Activated naive CD4-positive, alpha-beta T cell treated with anti-CD3 and anti-CD28 coated beads for 36 hours (primary cell): ENCODE data around the gene NRIP2. TPM values are rescaled to one million over a fixed set of nuclear protein-coding genes. Genes with fewer than 3 reads are reported as not detected.
A peak's percentile ranks its signal among the peaks of the same experiment; 100 is the strongest.

ENCODE experiments used
- CTCF ChIA-PET: fragments of 350-600 bp; sonication (Branson Sonifier 250); formaldehyde crosslinking; loops from one replicate; lab custom pipeline; 2021; ENCODE audit warnings: antibody characterized with exemption; lab: Charles Lee
- DNase-seq: peaks from one replicate; pipeline ENCODE4 v3.0.0-alpha.2; 2020
- H3K27ac Mint-ChIP-seq: one replicate; pipeline ENCODE4 v1.8.0; 2021; ENCODE audit warnings: mild to moderate bottlenecking, mixed read lengths
- H3K27me3 Mint-ChIP-seq: one replicate; pipeline ENCODE4 v1.8.0; 2021; ENCODE audit warnings: low read depth, mixed read lengths
- H3K36me3 Mint-ChIP-seq: one replicate; pipeline ENCODE4 v1.8.0; 2021; ENCODE audit warnings: low read depth, mixed read lengths
- H3K4me1 Mint-ChIP-seq: one replicate; pipeline ENCODE4 v1.8.0; 2021; ENCODE audit warnings: low read depth, mixed read lengths
- H3K4me3 Mint-ChIP-seq: one replicate; pipeline ENCODE4 v1.8.0; 2021; ENCODE audit warnings: mild to moderate bottlenecking, moderate library complexity, mixed read lengths
- H3K9me3 Mint-ChIP-seq: one replicate; pipeline ENCODE4 v1.8.0; 2021; ENCODE audit warnings: mixed read lengths
- intact Hi-C: fragments of 100-400 bp; cut with micrococcal nuclease; formaldehyde crosslinking; loops from one replicate; pipeline ENCODE4 v1.15.1; 2023
- total RNA-seq, 2 experiments: library from RNA; stranded (reverse); gene quantifications; one replicate each; pipeline ENCODE4 v1.2.3, GENCODE V29; 2021

Gene NRIP2
- total RNA-seq, 2 experiments from 2014 or later = not detected

DNA sequence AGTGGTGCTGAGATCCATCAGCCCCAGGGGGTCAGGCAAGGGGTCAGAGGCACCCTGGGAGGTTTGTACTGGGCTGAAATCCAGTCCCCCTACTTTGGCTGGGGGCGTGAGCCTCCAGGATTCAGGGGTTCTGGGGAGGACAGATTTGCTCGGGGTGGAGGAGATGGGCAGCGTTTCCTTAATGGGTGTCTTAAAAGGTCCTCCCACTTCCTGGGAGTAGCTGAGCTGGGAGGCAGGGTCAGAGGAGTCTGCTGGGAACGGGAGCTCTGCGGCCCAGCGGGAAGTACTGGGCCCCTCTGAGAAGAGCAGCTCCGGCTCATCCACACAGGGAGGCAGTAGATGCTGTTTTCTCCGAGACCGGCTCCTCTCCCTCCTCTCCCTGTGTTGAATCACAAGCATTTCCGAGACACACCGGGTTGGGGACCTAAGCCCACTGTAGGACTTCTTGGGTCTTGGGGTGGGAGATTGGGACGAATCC is 24.1 kb upstream of the NRIP2 start:
- no peak for DNase-seq
- intact Hi-C loops = no loop called here
- Mint-ChIP-seq H3K36me3 (peaks cover 36% of the 10 kb centered on the region), H3K27me3 (no peaks in the 10 kb centered on the region), H3K27ac (peak overlapping the region; percentile 61), H3K4me3 (no peak overlapping the region), H3K9me3 (no peaks in the 10 kb centered on the region), H3K4me1 (no peaks in the 10 kb centered on the region)
- CTCF ChIA-PET = interaction anchor here (0.6 to 1.6 kb wide), 2 partner anchors 9 to 86 kb away, joined by 3 to 4 read pairs; no protein-coding TSS in a partner anchor

DNA sequence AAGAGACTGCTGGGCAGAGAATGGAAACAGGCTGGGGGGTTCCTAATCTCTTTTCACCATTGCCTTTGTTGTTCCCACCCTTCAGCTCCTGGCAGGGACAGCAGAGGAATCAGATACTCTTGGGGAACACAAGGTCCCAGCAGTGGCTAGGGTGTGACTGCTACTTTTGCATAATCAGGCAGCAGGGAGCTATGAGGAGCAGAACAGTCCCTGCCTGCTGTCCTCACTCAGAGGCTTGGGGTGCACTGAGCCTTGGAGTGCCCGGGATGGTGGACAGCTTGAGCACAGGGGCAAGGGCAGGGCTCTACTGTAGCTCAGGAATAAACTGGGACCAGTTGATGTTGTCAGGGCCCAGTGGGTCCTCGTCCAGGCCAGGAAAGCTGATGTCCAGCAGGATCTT is 23.5 kb upstream of the NRIP2 start:
- peaks cover 31% of the 10 kb centered on the region for H3K36me3 Mint-ChIP-seq
- no peaks in the 10 kb centered on the region for H3K9me3 Mint-ChIP-seq
- DNase-seq = no peak
- CTCF ChIA-PET = interaction anchor here (1.6 kb wide), 1 partner anchor 86 kb away, joined by 4 read pairs; no protein-coding TSS in a partner anchor
- peaks cover 2% of the 10 kb centered on the region for H3K4me1 Mint-ChIP-seq
- no peaks in the 10 kb centered on the region for H3K27me3 Mint-ChIP-seq
- intact Hi-C loops = no loop called here
- H3K4me3 Mint-ChIP-seq = no peak overlapping the region
- H3K27ac Mint-ChIP-seq = peak overlapping the region; percentile 41

DNA sequence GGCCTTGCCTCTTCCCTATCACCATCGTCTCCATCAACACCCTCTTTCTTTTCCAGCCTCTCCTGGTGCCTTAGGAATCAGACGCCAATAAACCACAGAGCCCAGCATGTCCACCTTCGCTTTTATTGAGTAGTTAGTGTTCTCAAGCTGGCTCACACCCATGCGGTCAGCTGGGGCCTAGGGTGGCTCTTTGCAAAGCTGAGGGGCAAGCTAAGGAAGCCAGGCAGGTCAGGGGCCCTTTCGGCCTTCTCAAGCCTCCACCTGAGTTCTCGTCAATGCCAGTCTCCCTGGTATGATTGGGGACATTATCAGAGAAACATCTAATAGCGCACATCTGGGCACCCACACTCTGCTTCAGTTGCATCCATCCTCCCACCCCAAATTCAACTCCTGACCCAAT is 22.7 kb upstream of the NRIP2 start:
- H3K4me1 Mint-ChIP-seq = peaks cover 2% of the 10 kb centered on the region
- H3K27ac Mint-ChIP-seq = no peak overlapping the region
- no peaks in the 10 kb centered on the region for H3K27me3 Mint-ChIP-seq
- no peak for DNase-seq
- intact Hi-C loops = no loop called here
- peaks cover 24% of the 10 kb centered on the region for H3K36me3 Mint-ChIP-seq
- no peaks in the 10 kb centered on the region for H3K9me3 Mint-ChIP-seq
- no peak overlapping the region for H3K4me3 Mint-ChIP-seq
- CTCF ChIA-PET = interaction anchor here (1.1 to 1.6 kb wide), 2 partner anchors 10 to 87 kb away, joined by 3 to 4 read pairs; no protein-coding TSS in a partner anchor

DNA sequence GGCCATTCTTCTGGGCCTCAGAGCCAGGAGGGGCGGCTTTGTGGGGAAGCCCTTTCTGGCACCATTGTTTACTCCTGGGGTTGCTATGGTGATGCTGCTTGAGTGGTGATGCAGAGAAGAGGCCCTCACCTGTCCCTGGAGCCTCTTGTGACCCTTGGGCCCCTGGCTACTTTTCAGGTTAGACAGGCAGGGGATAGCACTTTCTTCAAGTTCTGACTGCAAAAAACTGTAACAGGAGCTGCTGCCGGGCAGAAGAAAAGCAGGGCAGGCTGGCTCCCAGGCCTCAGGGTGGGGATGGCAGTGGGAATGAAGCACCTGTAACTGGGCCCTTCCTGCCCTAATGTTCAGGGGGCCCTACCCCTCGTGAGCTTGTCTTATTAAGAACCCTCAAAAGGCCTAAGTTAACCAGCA is 22.2 kb upstream of the NRIP2 start, which contains the start of gene TEX52:
TSS of gene TEX52 (minus strand) at position 19 of the 411 bp plus-strand sequence. CDS start at position 6, 13 bp downstream.
- Mint-ChIP-seq H3K4me1 (peaks cover 2% of the 10 kb centered on the region), H3K27ac (no peak within 1 kb of the TSS), H3K9me3 (no peaks in the 10 kb centered on the region), H3K27me3 (no peaks in the 10 kb centered on the region), H3K4me3 (no peak within 1 kb of the TSS), H3K36me3 (peaks cover 22% of the 10 kb centered on the region)
- intact Hi-C loops = no loop called here
- CTCF ChIA-PET = interaction anchor here (1.1 to 1.6 kb wide), 2 partner anchors 11 to 88 kb away, joined by 3 to 4 read pairs; no protein-coding TSS in a partner anchor
- no peak for DNase-seq

DNA sequence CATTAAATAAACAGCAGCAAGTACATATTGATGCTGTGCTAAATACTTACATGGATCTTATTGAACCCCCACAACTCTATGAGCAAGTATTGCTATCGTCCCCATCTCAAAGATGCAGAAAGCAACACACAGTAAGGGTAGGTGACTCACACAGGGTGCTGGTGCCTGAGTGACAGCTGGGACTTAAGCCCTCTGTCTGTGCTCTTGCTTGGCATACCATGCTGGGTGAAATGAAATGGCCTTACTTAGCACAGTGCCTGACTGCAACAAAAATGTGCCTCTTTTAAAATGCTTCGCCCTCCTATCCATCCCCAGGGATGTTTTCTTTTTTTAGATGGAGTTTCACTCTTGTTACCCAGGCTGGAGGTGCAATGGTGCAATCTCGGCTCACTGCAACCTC is 21.2 kb upstream of the NRIP2 start:
- H3K27me3 Mint-ChIP-seq = no peaks in the 10 kb centered on the region
- CTCF ChIA-PET = interaction anchor here (0.7 to 5.3 kb wide), 2 partner anchors 89 to 261 kb away, joined by 3 to 32 read pairs; no protein-coding TSS in a partner anchor
- no peak for DNase-seq
- peaks cover 2% of the 10 kb centered on the region for H3K4me1 Mint-ChIP-seq
- H3K27ac Mint-ChIP-seq = no peak overlapping the region
- intact Hi-C loops = no loop called here
- peaks cover 18% of the 10 kb centered on the region for H3K36me3 Mint-ChIP-seq
- H3K9me3 Mint-ChIP-seq = no peaks in the 10 kb centered on the region
- H3K4me3 Mint-ChIP-seq = no peak overlapping the region

DNA sequence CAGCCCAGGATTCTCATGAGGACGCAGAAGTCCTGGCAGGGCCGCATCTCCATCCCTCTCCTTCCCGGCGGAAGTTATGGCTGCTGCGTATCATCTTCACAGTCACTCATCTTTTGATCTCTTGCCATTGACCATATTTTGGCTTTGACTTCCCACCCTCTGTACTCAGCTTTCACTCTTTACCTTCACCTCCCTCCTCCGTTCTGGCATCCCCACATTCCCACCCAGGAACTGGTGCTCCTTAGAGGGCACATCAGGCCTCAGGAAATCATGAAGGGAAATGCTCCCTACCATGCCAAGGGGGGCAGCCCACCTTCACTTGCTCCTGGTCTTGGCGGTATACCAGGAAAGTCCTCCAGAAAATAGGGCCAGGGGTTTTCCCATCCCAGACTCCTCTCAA is 20.7 kb upstream of the NRIP2 start:
- peaks cover 18% of the 10 kb centered on the region for H3K36me3 Mint-ChIP-seq
- CTCF ChIA-PET = interaction anchor here (1.5 to 5.3 kb wide), 3 partner anchors 14 to 100 kb away, joined by 3 to 32 read pairs (median 5); no protein-coding TSS in a partner anchor
- no peak overlapping the region for H3K4me3 Mint-ChIP-seq
- peaks cover 2% of the 10 kb centered on the region for H3K4me1 Mint-ChIP-seq
- H3K27ac Mint-ChIP-seq = no peak overlapping the region
- H3K9me3 Mint-ChIP-seq = no peaks in the 10 kb centered on the region
- H3K27me3 Mint-ChIP-seq = no peaks in the 10 kb centered on the region
- intact Hi-C loops = no loop called here
- DNase-seq = no peak

DNA sequence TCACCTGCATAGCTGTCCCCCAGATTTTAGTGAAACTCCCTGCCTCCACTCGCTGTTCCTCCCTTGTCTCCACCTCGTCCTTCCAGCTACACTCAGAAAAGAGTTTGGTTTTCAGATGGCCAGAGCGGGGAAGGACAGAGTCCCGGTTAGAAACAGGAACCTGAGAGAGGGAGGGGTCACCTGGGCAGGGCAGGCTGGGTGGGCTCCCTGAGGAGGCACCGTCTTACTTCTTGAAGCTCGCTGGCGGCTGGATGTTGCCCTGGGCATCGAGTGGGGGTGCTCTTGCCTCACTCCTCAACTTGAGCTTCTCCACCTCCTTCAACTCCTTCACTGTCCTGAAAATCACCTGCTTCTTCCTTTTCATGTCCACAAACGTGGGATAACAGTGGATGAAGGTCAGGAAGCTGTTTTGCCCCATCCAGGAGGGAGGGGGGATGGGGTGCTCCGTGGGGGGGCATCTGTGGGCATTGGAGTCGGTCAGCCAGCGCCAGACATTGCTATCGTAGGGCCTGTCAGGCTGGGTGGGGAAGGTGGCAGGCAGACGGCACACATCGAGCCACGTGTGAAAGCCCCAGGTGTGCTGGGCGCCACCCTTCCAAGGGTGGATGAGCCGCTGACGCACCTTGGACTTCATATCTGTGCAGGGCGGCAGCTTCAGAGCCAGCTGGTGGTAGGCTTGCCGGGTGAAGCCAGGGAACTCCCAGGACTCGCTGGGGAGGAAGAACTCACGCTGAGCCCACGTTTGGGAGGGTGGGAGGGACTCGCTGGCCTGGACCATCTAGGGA is 20.0 kb upstream of the NRIP2 start:
- Mint-ChIP-seq H3K4me1 (peaks cover 2% of the 10 kb centered on the region), H3K9me3 (no peaks in the 10 kb centered on the region), H3K36me3 (peaks cover 12% of the 10 kb centered on the region), H3K27me3 (no peaks in the 10 kb centered on the region), H3K27ac (no peak overlapping the region), H3K4me3 (no peak overlapping the region)
- intact Hi-C loops = no loop called here
- DNase-seq = no peak
- CTCF ChIA-PET = interaction anchor here (0.5 to 5.3 kb wide), 13 partner anchors 7 to 191 kb away, joined by 3 to 32 read pairs (median 4); no protein-coding TSS in a partner anchor

DNA sequence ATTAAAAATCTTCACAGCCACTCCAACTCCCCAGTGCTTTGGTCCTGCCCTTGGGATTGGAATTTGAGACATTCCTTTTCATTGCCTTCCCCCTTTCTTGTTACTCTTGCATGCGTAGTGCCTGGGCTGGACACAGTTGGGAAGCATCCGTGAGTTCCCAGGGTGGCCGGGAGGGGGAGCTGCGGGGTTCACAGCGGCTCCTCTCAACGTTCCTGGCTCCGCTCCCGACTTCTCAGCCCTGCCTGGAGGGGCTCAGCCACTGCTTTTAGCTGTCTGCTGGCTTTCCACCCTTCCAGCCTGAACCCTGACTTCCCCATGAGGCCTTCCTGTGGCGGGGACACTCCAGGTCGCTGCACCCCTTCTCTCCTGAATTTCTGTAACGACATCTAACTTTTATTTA is 18.8 kb upstream of the NRIP2 start:
- Mint-ChIP-seq H3K36me3 (peaks cover 6% of the 10 kb centered on the region), H3K4me1 (peaks cover 2% of the 10 kb centered on the region), H3K4me3 (no peak overlapping the region), H3K9me3 (no peaks in the 10 kb centered on the region), H3K27me3 (no peaks in the 10 kb centered on the region), H3K27ac (no peak overlapping the region)
- CTCF ChIA-PET = interaction anchor here (0.6 to 5.3 kb wide), 14 partner anchors 9 to 756 kb away, joined by 3 to 32 read pairs (median 4); no protein-coding TSS in a partner anchor
- peak; percentile 62 for DNase-seq
- intact Hi-C loops = loop anchor here (1.0 kb wide), 2 partner anchors 91 to 188 kb away; no protein-coding TSS in a partner anchor

DNA sequence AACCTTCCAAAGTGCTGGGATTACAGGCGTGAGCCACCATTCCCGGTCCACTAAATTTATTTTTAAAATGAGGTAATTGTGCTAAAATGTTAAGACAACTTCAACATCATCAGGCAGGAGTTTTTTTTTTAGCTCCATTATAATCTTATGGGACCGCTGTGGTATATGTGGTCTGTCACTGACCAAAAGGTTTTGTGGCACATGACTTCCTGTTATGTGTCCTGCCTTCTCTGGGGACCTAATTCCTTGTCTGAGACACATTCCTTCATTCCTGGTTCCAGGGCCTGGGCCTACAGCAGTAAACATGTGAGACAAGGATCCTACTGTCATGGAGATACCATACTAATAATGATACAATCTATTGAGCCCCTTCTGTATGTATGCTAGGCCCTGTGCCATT is 17.1 kb upstream of the NRIP2 start:
- no peak overlapping the region for H3K27ac Mint-ChIP-seq
- no peak for DNase-seq
- no peaks in the 10 kb centered on the region for H3K27me3 Mint-ChIP-seq
- no peak overlapping the region for H3K4me3 Mint-ChIP-seq
- peaks cover 8% of the 10 kb centered on the region for H3K36me3 Mint-ChIP-seq
- CTCF ChIA-PET = interaction anchor here (0.6 to 5.3 kb wide), 5 partner anchors 90 to 190 kb away, joined by 3 to 32 read pairs (median 5); no protein-coding TSS in a partner anchor
- H3K9me3 Mint-ChIP-seq = no peaks in the 10 kb centered on the region
- intact Hi-C loops = no loop called here
- H3K4me1 Mint-ChIP-seq = peaks cover 2% of the 10 kb centered on the region

DNA sequence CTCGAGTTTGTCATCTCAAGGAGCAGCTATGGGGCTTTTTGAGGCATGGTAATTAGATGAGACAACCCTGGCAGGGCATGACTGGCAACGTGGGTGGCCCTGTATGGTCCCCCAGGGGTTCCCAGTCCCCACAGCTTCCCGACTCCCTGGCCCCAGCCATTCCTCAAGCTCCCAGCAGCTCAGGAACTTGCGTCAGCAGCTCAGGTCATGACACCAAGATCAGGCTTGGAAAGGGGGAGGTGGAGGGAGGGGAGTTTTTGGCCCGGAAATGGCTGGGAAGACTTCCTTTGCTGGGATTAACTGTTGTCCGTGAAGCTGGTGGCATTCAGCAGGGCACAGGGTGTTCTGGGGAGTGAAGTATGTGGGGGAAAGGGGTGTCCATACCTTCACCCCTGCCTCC is 10.4 kb upstream of the NRIP2 start:
- no peaks in the 10 kb centered on the region for H3K9me3 Mint-ChIP-seq
- H3K36me3 Mint-ChIP-seq = peaks cover 20% of the 10 kb centered on the region
- H3K4me3 Mint-ChIP-seq = no peak overlapping the region
- no peak overlapping the region for H3K27ac Mint-ChIP-seq
- intact Hi-C loops = no loop called here
- DNase-seq = no peak
- no peaks in the 10 kb centered on the region for H3K4me1 Mint-ChIP-seq
- no peaks in the 10 kb centered on the region for H3K27me3 Mint-ChIP-seq
- CTCF ChIA-PET = interaction anchor here (0.7 to 3.0 kb wide), 6 partner anchors 8 to 358 kb away, joined by 3 to 11 read pairs (median 3); no protein-coding TSS in a partner anchor

DNA sequence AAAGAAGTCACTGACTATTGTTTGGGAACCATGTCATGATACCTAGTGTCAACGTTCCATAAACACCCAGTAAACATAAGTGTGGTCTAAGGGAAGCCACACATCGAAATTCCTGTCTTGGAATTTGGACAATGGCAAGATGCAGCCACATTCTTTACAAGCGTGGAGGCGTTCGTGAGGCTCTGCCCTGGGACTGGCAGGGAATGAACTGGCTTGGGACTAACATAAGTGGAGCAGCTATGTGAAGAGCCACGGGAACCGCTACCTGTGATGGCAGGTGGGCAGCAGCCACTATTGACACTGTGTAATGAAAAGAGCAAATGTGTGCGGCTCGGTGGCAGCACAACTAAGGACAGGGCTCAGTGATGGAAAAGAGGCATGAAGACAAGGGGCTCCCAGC is 10.0 kb upstream of the NRIP2 start:
- Mint-ChIP-seq H3K9me3 (no peaks in the 10 kb centered on the region), H3K4me1 (no peaks in the 10 kb centered on the region), H3K27ac (no peak overlapping the region), H3K4me3 (no peak overlapping the region), H3K27me3 (no peaks in the 10 kb centered on the region), H3K36me3 (peaks cover 22% of the 10 kb centered on the region)
- intact Hi-C loops = no loop called here
- no peak for DNase-seq
- CTCF ChIA-PET = interaction anchor here (0.7 to 3.0 kb wide), 5 partner anchors 8 to 359 kb away, joined by 3 to 11 read pairs (median 3); no protein-coding TSS in a partner anchor

DNA sequence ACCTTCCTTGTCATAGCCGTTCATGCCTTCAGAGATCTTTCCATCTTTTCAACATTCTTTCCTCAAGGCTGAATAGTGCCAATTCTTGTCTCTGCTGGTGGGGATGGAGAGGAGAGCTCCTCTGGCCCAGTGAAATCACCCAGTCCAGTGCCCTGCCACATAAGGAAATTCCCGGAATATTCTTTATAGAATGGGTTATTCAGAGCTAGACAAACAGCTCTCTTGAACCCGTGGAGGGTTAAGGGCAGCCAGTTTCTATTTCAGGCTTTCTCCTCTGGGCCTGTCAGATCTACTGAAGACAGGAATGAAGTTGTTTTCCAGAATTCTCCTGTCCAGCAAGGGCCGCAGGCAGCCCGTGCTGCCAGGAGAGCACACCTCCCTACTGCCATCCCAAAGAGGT is 8.1 kb upstream of the NRIP2 start:
- intact Hi-C loops = no loop called here
- no peak for DNase-seq
- no peak overlapping the region for H3K27ac Mint-ChIP-seq
- H3K9me3 Mint-ChIP-seq = no peaks in the 10 kb centered on the region
- H3K36me3 Mint-ChIP-seq = peaks cover 27% of the 10 kb centered on the region
- no peaks in the 10 kb centered on the region for H3K4me1 Mint-ChIP-seq
- no peak overlapping the region for H3K4me3 Mint-ChIP-seq
- no peaks in the 10 kb centered on the region for H3K27me3 Mint-ChIP-seq
- CTCF ChIA-PET = interaction anchor here (1.0 kb wide), 1 partner anchor 10 kb away, joined by 4 read pairs; no protein-coding TSS in a partner anchor
